Activated naive CD4-positive, alpha-beta T cell treated with Interleukin-2 at 50 U/mL for 16 hours (primary cell): Measurements from ENCODE around the gene PLA2G4C.

Experiments used
- DNase-seq: peaks from one replicate; pipeline ENCODE4 v3.0.0-alpha.2; 2020

PLA2G4C gene

GRCh38 chr19:48051335-48052033 is 59.1 kb downstream of the PLA2G4C start:
- no peak for DNase-seq

GRCh38 chr19:48044561-48044960 is 66.1 kb downstream of the PLA2G4C start:
- DNase-seq = no peak

- no peak for DNase-seq
These were observed 66.8 kb downstream of the PLA2G4C start, which contains the start of gene CABP5 for GRCh38 chr19:48043675-48044258. TSS of gene CABP5 (minus strand) at chr19:48044079. CDS start at chr19:48043922, 157 bp downstream.

- DNase-seq = no peak
These were observed 68.6 kb downstream of the PLA2G4C start for GRCh38 chr19:48041877-48042580.

DNA sequence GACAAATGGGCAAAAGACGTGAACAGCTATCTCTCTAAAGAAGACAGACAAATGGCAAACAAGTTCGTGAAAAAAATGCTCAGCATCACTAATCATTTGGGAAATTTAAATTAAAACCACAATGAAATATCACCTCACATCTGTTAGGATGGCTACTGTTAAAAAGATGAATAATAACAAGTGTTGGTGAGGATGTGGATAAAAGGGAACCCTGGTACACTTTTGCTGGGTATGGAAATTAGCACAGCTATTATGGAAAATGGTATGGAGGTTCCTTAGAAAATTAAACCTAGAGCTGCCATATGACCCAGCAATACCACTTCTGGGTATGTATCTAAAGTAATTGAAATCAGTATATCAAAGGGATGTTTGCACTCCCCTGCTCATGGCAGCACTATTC is 73.9 kb downstream of the PLA2G4C start:
- DNase-seq = no peak

GRCh38 chr19:48033604-48034003 is 77.0 kb downstream of the PLA2G4C start:
- DNase-seq = no peak

GRCh38 chr19:48030073-48030472 is 80.5 kb downstream of the PLA2G4C start:
- no peak for DNase-seq

- DNase-seq = no peak
These were observed 81.2 kb downstream of the PLA2G4C start for GRCh38 chr19:48029431-48029830.

DNA sequence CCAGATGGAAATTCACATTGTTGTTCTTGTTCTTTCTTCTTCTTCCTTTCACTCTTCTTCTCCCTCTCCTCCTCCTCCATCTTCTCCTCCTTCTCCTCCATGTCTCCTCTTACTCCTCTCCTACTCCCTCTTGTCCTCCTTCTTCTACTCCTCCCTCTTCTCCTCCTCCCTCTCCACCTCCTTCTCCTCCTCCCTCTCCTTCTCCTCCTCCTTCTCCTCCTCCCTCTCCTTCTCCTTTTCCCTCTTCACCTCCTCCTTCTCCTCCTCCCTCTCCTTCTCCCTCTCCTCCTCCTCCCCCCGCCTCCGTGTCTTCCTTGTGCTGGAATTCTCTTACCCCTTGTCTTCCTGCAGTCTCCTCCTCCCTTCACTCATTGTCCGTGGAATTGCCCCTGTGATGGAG is 85.1 kb downstream of the PLA2G4C start:
- DNase-seq = no peak

DNA sequence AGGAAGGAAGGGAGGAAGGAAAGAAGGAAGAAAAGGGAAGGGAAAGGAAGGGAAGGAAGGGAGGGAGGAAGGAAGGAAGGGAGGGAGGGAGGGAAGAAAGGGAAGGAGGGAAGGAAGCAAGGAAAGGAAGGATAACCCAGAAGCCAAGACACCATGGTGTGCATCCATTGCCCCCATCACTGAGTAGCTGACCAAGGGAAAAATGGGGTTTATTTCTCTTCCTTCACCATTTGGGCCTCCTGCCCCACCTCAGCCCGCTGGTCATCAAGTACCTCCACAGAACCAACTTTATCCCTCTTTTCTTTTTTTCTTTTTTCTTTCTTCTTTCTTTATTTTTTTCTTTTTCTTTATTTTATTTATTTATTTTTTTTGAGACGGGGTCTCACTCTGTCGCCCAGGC is 87.1 kb downstream of the PLA2G4C start:
- no peak for DNase-seq

DNA sequence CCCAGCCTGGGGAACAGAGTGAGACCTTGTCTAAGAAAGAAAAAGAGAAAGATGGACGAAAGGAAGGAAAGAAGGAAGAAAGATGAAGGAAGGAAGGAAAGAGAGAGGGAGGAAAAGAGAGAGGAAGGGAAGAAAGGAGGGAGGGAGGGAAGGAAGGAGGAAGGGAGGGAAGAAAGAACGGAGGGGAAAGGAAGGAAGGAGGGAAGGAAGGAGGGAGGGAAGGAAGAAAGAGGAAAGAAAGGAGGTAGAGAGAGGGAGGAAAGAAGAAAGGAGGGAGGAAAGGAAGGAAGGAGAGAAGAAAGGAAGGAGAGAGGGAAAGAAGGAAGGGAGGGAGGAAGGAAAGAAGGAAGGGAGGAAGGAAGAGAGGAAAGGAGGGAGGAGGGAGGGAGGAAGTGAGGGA is 87.6 kb downstream of the PLA2G4C start:
- no peak for DNase-seq

DNA sequence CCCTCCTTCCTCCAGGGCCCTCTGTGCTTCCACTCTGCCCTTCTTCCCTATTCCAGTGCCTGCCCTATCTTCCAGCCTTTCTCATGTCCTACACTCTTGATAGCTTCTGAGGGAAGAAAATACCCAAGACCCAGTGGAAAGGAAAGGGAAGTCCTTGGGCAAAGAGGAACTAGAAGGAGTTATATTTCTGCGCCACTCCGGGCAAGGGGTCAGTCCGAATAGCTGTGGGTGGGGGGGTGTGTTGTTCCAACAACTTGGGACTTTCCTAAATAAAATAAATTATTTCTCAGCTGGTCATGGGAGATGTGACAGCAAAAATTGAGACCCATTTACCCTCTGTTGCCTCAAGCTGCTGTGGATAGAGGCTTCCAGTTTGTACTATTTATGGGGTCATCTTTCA is 89.9 kb downstream of the PLA2G4C start:
- no peak for DNase-seq

- no peak for DNase-seq
These were observed 99.5 kb downstream of the PLA2G4C start for GRCh38 chr19:48010932-48011758.

GRCh38 chr19:48006762-48007161 is 103.9 kb downstream of the PLA2G4C start:
- no peak for DNase-seq

DNA sequence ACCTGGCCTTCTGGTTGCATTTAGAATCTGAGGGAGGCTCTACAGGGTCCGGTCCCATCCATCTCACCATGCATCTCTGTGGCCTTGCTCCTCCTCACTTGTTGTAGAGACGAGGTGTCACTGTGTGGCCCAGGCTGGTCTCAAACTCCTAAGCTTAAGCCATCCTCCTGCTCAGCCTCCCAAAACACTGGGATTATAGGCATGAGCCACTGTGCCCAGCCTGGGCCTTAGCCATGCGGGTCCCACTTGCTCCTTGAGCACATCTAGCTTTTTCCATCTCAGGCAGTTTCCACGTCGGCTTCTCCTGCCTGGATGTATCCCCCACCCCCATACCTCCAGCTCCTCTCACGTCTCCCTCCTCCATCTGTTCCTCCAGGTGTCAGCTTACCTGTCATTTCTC is 106.4 kb downstream of the PLA2G4C start:
- DNase-seq = no peak

- DNase-seq = no peak
These were observed 109.8 kb downstream of the PLA2G4C start for GRCh38 chr19:48000846-48001245.

GRCh38 chr19:47998800-47999199 is 111.8 kb downstream of the PLA2G4C start:
- no peak for DNase-seq
